Activated T-helper 1 cell treated with anti-CD3 and anti-CD28 coated beads, Interleukin-12 subunit alpha, Interleukin-12 subunit beta, Interleukin-2, Interleukin-4 antibody, amounts not matched to agents 30 ng/mL and 10 ng/mL and 1 ng/mL, durations not matched to agents 14 hours and 24 hours and 36 hours (primary cell): ENCODE results near the gene UBE2K. TPM values are rescaled to one million over a fixed set of nuclear protein-coding genes. Genes with fewer than 3 reads are reported as not detected.
"Not testable (repeated sequence)": the region's sequence is repeated elsewhere in the genome, so short reads cannot be mapped to it uniquely, and the experiment has no call there.

Experiments
- DNase-seq: peaks from one replicate; pipeline ENCODE4 v3.0.0; 2021; ENCODE audit warnings: low spot score
- H3K27ac Mint-ChIP-seq: one replicate; pipeline ENCODE4 v1.8.0; 2021; ENCODE audit warnings: mild to moderate bottlenecking, mixed read lengths
- H3K27me3 Mint-ChIP-seq: one replicate; pipeline ENCODE4 v1.8.0; 2022; ENCODE audit warnings: mild to moderate bottlenecking, moderate library complexity, mixed read lengths; ENCODE audit not compliant: insufficient read depth
- H3K36me3 Mint-ChIP-seq: one replicate; pipeline ENCODE4 v1.8.0; 2021; ENCODE audit warnings: low read depth, mixed read lengths
- H3K4me1 Mint-ChIP-seq: one replicate; pipeline ENCODE4 v1.8.0; 2021; ENCODE audit warnings: low read depth, mixed read lengths
- H3K4me3 Mint-ChIP-seq: one replicate; pipeline ENCODE4 v1.8.0; 2021; ENCODE audit warnings: mild to moderate bottlenecking, moderate library complexity, mixed read lengths
- H3K9me3 Mint-ChIP-seq: one replicate; pipeline ENCODE4 v1.8.0; 2021; ENCODE audit warnings: mixed read lengths
- intact Hi-C: fragments of 100-400 bp; cut with micrococcal nuclease; formaldehyde crosslinking; loops from one replicate; pipeline ENCODE4 v1.15.1; 2024
- total RNA-seq: library from RNA; stranded (reverse); gene quantifications from 2 replicates; pipeline ENCODE4 v1.2.3, GENCODE V29; 2022

Gene UBE2K
- total RNA-seq, 1 donor from 2014 or later, result 92.2 TPM

DNA sequence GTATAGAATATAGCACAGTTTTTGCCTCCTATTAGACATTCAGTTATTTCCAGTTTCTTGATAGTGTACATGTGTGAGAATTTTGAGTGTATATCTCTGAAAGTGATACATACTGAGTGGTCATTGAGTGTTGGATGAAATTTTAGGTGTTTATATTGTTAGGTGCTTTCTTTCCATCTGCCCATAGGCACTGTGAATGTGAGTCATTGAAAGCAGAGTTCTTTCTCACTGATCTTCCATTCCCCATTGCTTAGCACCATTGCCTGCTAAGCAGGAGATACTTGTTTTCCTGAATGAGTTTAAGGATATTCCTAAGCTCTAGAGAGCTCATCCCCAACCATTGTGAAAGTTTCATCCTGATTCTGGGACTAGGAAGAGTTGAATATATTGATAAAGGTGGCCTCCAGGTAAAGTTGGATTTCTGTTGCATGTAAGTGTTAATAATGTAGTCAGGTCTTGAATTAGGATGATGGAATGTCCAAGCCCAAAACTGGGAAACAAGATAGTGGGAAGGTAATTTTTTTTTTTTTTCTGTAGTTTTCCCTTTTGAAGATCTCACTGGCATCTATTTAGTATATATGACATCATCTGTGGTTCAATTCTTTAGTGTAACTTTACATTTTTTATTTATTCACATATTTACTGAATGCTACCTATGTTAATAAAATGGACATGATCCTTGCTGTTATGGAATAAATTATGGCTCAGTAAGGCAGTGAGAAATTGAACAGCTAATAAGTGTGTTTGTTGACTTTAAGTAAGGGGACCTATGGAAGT lies 22.1 kb downstream of the UBE2K start:
- intact Hi-C loops, result no loop called here
- peaks cover 43% of the 10 kb centered on the region for H3K4me1 Mint-ChIP-seq
- H3K9me3 Mint-ChIP-seq, result no peaks in the 10 kb centered on the region
- H3K4me3 Mint-ChIP-seq, result no peak overlapping the region
- no peaks in the 10 kb centered on the region for H3K27me3 Mint-ChIP-seq
- no peak for DNase-seq
- peak overlapping the region; percentile 49 for H3K27ac Mint-ChIP-seq
- peaks cover 16% of the 10 kb centered on the region for H3K36me3 Mint-ChIP-seq

DNA sequence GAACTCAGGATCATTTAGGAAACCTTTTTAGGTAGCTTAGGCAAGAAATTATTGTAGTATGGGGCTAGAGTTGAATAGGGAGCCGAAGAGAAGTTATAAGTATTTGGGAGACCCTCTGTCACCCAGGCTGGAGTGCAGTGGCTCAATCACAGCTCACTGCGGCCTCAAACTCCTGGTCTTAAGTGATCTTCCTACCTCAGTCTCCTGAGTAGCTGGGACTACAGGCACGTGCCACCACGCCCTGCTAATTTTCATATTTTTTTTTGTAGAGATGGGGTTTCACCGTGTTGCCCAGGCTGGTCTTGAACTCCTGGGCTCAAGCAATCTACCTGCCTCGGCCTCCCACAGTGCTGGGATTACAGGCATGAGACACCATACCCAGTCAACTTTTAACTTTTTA lies 23.3 kb downstream of the UBE2K start:
- Mint-ChIP-seq H3K36me3 (peaks cover 14% of the 10 kb centered on the region), H3K4me1 (peaks cover 34% of the 10 kb centered on the region)
- H3K9me3 Mint-ChIP-seq, DNase-seq, H3K27me3 Mint-ChIP-seq, intact Hi-C loops, H3K27ac Mint-ChIP-seq, H3K4me3 Mint-ChIP-seq: not testable (repeated sequence)

DNA sequence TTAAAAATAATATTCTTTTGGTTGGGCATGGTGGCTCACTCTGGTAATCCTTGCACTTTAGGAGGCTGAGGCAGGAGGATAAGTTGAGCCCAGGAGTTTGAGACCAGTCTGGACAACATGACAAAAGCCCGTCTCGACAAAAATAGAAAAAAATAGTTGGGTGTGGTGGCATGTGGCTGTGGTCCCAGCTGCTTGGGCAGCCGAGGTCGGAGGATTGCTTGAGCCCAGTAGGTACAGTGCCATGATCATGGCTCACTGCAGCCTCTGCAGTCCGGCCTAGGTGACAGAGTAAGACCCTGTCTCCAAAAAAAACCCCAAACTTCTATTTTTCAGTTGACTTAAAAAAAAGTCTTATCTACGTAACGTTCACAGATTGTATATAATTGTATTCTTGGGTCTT lies 23.9 kb downstream of the UBE2K start:
- H3K36me3 Mint-ChIP-seq, result peaks cover 16% of the 10 kb centered on the region
- DNase-seq, result no peak
- H3K4me3 Mint-ChIP-seq, result no peak overlapping the region
- intact Hi-C loops, result no loop called here
- H3K27me3 Mint-ChIP-seq, result no peaks in the 10 kb centered on the region
- H3K4me1 Mint-ChIP-seq, result peaks cover 33% of the 10 kb centered on the region
- no peak overlapping the region for H3K27ac Mint-ChIP-seq
- H3K9me3 Mint-ChIP-seq, result no peaks in the 10 kb centered on the region

DNA sequence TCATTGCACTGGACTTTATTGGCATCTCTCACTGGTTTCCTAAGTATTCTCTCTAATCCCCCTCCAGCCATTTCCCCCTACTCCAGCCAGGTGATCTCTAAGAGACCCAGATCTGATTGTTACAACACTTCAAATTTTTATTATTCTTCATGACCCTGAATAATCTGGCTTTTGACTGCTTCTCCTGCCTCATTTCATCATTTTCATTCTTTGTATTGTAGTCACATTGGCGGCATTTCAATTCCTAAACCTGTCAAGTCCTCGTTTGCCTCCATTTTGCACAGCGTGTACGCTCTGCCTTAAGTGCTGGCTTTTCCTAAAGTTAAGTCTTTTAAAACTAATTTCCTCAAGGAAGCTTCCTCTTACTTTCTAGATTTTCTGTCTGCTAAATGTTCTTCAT lies 31.6 kb downstream of the UBE2K start:
- no peak overlapping the region for H3K4me3 Mint-ChIP-seq
- no peak for DNase-seq
- H3K36me3 Mint-ChIP-seq, result peaks cover 13% of the 10 kb centered on the region
- H3K9me3 Mint-ChIP-seq, result no peaks in the 10 kb centered on the region
- H3K27me3 Mint-ChIP-seq, result no peaks in the 10 kb centered on the region
- peaks cover 12% of the 10 kb centered on the region for H3K4me1 Mint-ChIP-seq
- intact Hi-C loops, result no loop called here
- H3K27ac Mint-ChIP-seq, result peak overlapping the region; percentile 2

DNA sequence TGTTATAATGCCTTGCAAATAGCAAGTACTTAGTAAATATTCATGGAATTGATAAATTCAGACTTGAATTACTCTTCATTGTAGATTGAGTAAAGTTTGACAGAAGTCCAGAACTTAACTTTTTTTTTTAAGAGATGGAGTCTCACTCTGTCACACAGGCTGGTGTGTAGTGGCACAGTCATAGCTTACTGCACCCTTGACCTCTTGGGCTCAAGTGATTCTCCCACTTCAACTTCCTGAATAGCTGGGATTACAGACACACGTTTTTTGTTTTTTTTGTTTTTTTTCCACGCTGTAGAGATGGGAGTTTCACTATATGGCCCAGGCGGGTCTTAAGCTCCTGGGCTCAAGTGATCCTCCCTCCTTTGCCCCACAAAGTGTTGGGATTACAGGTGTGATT lies 32.1 kb downstream of the UBE2K start:
- intact Hi-C loops, result no loop called here
- no peaks in the 10 kb centered on the region for H3K9me3 Mint-ChIP-seq
- DNase-seq, result no peak
- no peak overlapping the region for H3K4me3 Mint-ChIP-seq
- H3K4me1 Mint-ChIP-seq, result peaks cover 12% of the 10 kb centered on the region
- no peak overlapping the region for H3K27ac Mint-ChIP-seq
- peaks cover 13% of the 10 kb centered on the region for H3K36me3 Mint-ChIP-seq
- no peaks in the 10 kb centered on the region for H3K27me3 Mint-ChIP-seq

DNA sequence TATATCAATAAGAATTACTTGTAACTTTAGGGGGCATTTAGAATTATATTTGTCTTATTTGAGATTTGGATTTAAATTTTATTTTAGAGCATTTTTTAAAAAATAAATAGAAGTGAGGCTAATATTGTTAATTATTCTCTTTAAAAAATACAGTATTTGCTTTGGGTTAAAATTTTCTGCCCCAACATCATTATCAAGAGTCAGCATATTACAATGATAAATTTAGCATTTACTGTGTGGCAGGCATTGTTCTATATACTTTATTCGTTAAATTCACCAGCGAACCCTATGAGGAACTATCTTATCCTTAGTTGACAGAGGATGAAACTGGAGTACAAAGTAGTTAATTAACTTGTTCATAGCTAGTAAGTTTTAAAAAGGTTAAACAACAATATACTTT lies 34.0 kb downstream of the UBE2K start:
- Mint-ChIP-seq H3K36me3 (peaks cover 9% of the 10 kb centered on the region), H3K27me3 (no peaks in the 10 kb centered on the region), H3K27ac (no peak overlapping the region), H3K4me3 (no peak overlapping the region), H3K9me3 (no peaks in the 10 kb centered on the region), H3K4me1 (peaks cover 12% of the 10 kb centered on the region)
- DNase-seq, result no peak
- intact Hi-C loops, result no loop called here

DNA sequence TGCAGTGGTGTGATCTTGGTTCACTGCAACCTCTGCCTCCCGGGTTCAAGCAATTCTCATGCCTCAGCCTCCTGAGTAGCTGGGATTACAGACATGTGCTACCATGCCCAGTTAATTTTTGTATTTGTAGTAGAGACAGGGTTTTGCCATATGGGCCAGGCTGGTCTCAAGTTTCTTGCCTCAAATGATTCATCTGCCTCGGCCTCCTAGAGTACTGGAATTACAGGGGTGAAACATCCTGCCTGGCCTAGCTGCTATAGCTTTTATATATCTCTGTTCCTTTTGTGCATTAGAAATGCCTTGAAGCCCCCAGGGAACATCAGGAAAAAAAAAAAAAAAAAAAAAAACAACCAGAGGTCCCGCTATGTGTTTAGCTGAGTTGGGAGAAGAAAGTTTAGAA lies 34.8 kb downstream of the UBE2K start:
- no peak for DNase-seq
- H3K9me3 Mint-ChIP-seq, result no peaks in the 10 kb centered on the region
- H3K27ac Mint-ChIP-seq, result no peak overlapping the region
- no peaks in the 10 kb centered on the region for H3K27me3 Mint-ChIP-seq
- H3K4me1 Mint-ChIP-seq, result peaks cover 12% of the 10 kb centered on the region
- H3K36me3 Mint-ChIP-seq, result peaks cover 9% of the 10 kb centered on the region
- H3K4me3 Mint-ChIP-seq, result no peak overlapping the region
- intact Hi-C loops, result no loop called here

DNA sequence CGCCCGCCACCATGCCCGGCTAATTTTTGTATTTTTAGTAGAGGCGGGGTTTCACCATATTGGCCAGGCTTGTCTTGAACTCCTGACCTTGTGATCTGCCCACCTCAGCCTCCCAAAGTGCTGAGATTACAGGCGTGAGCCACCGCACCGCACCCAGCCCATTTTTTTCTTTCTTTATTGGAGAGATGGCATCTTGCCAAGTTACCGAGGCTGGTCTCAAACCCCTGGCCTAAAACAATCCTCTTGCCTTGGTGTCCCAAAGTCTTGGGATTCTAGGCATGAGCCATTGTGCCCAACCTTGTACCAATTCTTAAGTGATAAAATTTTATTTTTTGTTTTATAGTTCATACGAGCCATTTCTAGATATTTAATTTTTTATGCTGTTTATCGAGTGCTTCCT lies 41.7 kb downstream of the UBE2K start:
- DNase-seq, H3K9me3 Mint-ChIP-seq, H3K27me3 Mint-ChIP-seq, intact Hi-C loops, H3K27ac Mint-ChIP-seq, H3K36me3 Mint-ChIP-seq, H3K4me1 Mint-ChIP-seq, H3K4me3 Mint-ChIP-seq: not testable (repeated sequence)

DNA sequence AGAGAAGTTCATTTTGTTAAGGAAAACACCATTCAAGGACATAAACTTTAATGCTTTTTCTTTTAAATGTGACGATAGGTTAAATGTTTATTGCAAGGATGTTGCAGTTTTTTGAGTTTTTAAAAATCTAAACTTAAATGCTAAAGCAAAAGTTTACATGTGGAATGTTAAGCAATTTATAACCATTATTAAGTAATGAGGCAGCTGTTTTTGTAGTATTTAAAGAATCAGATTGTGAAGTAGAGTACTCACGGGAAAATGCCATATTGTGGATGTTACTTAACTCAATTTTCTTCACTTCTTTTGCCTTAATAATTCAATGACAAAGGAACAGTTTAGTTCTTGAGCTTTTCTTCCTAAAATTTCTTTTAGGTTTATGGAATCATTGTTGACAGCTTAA lies 43.5 kb downstream of the UBE2K start:
- no peak overlapping the region for H3K4me3 Mint-ChIP-seq
- H3K27me3 Mint-ChIP-seq, result no peaks in the 10 kb centered on the region
- DNase-seq, result no peak
- H3K9me3 Mint-ChIP-seq, result no peaks in the 10 kb centered on the region
- no peak overlapping the region for H3K27ac Mint-ChIP-seq
- peaks cover 6% of the 10 kb centered on the region for H3K36me3 Mint-ChIP-seq
- intact Hi-C loops, result no loop called here
- H3K4me1 Mint-ChIP-seq, result peaks cover 10% of the 10 kb centered on the region

DNA sequence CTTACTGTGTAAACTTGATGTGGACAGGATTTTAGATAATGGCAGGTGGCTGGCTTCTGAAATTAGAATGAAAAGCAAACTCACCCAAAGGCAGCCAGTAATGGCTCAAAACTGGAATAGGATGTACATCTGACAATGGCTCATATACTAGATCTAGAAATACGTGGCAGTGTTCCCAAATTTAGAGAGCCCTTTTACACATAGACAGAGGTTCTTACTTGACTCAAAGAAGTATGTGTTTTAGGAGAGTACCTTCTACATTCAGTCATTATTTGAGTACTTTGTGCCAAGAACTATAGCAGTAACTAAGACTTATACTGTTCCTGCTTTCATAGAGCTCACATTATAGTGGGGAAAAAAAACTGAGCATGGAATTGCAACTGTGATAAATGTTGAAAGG lies 48.0 kb downstream of the UBE2K start:
- DNase-seq, result no peak
- H3K4me1 Mint-ChIP-seq, result peaks cover 21% of the 10 kb centered on the region
- no peaks in the 10 kb centered on the region for H3K9me3 Mint-ChIP-seq
- H3K27me3 Mint-ChIP-seq, result no peaks in the 10 kb centered on the region
- intact Hi-C loops, result no loop called here
- H3K36me3 Mint-ChIP-seq, result peaks cover 14% of the 10 kb centered on the region
- H3K27ac Mint-ChIP-seq, result no peak overlapping the region
- no peak overlapping the region for H3K4me3 Mint-ChIP-seq

DNA sequence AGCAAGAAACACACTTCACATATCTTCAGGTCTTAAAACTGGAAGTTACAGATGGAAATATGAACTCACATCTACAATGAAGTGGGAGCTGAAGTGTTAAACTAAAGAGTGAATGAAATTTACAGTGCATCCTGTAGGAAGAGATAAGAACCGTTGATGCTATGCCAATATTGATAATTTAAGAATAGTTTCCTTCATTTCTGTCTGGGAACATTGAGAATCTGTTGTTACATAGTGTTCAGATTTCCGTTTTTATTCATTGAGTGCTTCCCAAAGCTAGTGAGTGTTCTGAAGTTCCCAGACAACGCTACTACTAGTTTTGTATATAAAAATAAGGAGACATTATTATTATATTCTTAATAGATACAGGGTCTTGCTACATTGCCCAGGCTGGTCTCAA lies 52.3 kb downstream of the UBE2K start:
- Mint-ChIP-seq H3K27ac (no peak overlapping the region), H3K4me3 (no peak overlapping the region), H3K27me3 (no peaks in the 10 kb centered on the region), H3K9me3 (no peaks in the 10 kb centered on the region), H3K36me3 (peaks cover 20% of the 10 kb centered on the region), H3K4me1 (peaks cover 35% of the 10 kb centered on the region)
- intact Hi-C loops, result no loop called here
- DNase-seq, result no peak

DNA sequence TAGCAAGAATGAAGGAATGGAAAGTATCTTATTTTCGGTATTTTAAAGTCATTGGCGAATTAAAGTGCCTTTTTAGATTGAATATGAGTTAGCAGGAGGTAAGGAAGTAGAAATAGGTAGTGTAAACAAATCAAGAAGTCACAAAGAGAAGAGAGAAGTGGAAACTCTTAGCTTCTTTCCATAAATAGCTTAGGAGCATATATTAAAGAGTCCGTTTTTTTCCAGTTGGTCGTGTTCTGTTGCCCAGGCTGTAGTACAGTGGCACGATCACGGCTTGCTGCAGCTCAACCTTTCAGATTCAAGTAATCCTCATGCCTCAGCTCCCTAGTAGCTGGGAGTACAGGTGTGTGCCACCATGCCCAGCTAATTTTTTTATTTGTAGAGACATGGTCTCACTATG lies 56.4 kb downstream of the UBE2K start:
- H3K27me3 Mint-ChIP-seq, result no peaks in the 10 kb centered on the region
- peaks cover 15% of the 10 kb centered on the region for H3K36me3 Mint-ChIP-seq

DNA sequence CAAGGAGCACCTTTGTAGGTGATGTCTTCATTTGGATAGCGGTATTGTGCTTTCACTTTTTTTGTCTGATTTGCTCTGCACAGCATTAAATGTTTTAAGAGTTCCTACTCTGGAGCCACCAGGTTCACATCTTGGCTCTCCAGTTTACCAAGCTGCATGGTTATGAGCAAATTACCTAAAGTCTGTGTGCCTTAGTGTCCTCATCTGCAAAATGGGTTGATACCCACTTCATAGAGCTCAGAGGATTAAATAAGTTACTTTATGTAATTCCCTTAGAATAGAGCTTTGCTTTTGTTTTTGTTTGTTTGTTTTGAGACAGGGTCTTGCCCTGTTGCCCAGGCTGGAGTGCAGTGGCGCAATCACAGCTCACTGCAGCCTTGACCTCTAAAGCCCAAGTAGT lies 58.2 kb downstream of the UBE2K start:
- intact Hi-C loops, result no loop called here
- peaks cover 21% of the 10 kb centered on the region for H3K4me1 Mint-ChIP-seq
- no peaks in the 10 kb centered on the region for H3K9me3 Mint-ChIP-seq
- H3K27me3 Mint-ChIP-seq, result no peaks in the 10 kb centered on the region
- no peak overlapping the region for H3K4me3 Mint-ChIP-seq
- peaks cover 20% of the 10 kb centered on the region for H3K36me3 Mint-ChIP-seq
- DNase-seq, result no peak
- H3K27ac Mint-ChIP-seq, result no peak overlapping the region

More for the DNA sequence above, 56.4 kb downstream of the UBE2K start:
- H3K9me3 Mint-ChIP-seq, result no peaks in the 10 kb centered on the region
- DNase-seq, result no peak
- peaks cover 21% of the 10 kb centered on the region for H3K4me1 Mint-ChIP-seq
- intact Hi-C loops, result no loop called here
- H3K4me3 Mint-ChIP-seq, result no peak overlapping the region
- H3K27ac Mint-ChIP-seq, result no peak overlapping the region

DNA sequence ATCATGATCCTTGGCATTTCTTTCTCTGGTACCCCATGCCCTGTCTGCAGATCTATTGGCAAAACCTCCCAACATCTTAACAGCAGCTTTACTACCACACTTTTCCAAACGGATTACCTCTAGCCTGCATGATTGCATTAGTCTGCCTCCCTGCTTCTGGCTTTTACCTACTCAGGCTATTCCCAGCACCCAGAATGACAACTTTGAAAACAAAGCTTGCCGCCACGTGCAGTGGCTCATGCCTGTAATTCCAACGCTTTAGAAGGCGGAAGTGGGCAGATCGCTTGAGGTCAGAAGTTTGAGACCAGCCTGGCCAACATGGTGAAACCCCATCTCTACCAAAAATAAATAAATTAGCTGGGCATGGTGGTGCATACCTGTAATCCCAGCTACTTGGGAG lies 60.2 kb downstream of the UBE2K start:
- Mint-ChIP-seq H3K27me3 (no peaks in the 10 kb centered on the region), H3K36me3 (peaks cover 27% of the 10 kb centered on the region), H3K4me1 (peaks cover 14% of the 10 kb centered on the region), H3K9me3 (no peaks in the 10 kb centered on the region), H3K27ac (no peak overlapping the region), H3K4me3 (no peak overlapping the region)
- no peak for DNase-seq
- intact Hi-C loops, result no loop called here
